Measurements from ENCODE around the gene DPEP2NB.
"Not testable (repeated sequence)": the region's sequence is repeated elsewhere in the genome, so short reads cannot be mapped to it uniquely, and the experiment has no call there.

DPEP2NB gene

DNA sequence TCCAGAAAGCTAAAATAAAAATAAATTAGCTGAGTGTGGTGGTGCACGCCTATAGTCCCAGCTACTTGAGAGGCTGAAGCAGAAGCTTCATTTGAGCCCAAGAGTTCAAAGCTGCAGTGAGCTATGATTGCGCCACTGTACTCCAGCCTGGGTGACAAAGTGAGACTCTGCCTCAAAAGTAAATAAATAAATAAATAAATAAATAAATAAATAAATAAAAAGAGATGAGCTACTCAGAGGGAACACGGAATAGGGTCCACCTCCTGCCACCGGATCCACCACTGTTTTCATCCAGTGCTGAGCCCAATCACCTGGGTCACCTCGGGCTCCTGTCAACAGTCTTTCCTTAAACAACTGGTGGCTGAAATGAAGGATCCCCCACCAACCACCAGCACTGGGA lies 28.8 kb downstream of the DPEP2NB start:
- no peak for FAIRE-seq

DNA sequence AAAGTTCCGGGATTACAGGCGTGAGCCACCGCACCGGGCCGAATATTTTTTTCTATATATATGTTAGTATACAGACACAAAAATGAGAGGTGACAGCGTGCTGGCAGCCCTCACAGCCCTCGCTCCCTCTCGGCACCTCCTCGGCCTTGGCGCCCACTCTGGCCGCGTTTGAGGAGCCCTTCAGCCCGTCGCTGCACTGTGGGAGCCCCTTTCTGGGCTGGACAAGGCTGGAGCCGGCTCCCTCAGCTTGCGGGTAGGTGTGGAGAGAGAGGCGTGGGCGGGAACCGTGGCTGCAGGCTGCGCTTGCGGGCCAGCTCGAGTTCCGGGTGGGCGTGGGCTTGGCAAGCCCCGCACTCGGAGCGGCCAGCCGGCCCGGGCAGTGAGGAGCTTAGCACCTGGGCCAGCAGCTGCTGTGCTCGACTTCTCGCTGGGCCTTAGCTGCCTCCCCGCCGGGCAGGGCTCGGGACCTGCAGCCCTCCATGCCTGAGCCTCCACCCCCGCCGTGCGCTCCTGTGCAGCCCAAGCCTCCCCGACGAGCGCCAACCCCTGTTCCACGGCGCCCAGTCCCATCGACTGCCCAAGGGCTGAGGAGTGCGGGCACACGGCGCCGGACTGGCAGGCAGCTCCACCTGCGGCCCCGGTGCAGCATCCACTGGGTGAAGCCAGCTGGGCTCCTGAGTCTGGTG lies 33.6 kb downstream of the DPEP2NB start:
- DNase-seq (ENCODE audit: low spot score) (no peak), FAIRE-seq (no peak)

More for the DNA sequence above, 28.8 kb downstream of the DPEP2NB start:
- no peak for DNase-seq (ENCODE audit: low spot score)

DNA sequence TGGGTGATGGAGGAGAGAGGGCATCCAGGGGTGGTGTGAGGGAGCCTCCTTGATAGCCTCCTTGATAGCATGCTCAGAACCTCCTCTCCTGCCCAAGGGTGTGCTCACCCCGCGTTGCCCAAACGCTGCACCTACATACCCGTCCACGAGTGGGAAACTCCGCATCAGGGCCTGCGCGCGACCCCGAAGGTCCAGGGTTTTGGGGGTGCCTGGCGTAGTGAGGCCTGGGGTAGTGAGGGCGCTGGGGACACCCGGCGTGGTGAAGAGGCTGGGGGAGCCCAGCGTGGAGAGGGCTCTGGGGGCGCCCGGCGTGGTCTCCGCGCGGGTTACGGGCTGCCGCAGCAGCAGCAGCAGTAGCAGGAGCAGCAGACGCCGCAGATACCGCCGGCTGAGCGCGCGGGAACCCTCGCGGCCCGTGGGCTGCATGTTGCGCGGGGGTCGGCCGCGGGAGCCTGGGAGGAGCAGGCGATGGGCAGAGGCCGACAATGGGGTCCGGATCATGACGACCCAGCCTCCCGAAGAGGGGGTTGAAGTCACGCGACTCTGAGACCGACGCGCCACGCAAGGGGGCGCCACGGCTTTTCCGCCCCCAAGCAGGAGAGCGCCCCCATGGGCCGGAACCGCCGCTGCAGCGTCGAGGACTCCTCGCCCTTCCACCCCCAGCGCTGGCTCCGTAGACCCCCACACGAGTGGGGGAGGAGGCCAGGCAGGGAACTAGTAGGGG lies 35.6 kb downstream of the DPEP2NB start, which contains the start of gene DPEP3:
TSS of gene DPEP3 (minus strand) at position 545 of the 724 bp plus-strand sequence. CDS start at position 426, 119 bp downstream.
- FAIRE-seq (no peak), DNase-seq (ENCODE audit: low spot score) (no peak)

DNA sequence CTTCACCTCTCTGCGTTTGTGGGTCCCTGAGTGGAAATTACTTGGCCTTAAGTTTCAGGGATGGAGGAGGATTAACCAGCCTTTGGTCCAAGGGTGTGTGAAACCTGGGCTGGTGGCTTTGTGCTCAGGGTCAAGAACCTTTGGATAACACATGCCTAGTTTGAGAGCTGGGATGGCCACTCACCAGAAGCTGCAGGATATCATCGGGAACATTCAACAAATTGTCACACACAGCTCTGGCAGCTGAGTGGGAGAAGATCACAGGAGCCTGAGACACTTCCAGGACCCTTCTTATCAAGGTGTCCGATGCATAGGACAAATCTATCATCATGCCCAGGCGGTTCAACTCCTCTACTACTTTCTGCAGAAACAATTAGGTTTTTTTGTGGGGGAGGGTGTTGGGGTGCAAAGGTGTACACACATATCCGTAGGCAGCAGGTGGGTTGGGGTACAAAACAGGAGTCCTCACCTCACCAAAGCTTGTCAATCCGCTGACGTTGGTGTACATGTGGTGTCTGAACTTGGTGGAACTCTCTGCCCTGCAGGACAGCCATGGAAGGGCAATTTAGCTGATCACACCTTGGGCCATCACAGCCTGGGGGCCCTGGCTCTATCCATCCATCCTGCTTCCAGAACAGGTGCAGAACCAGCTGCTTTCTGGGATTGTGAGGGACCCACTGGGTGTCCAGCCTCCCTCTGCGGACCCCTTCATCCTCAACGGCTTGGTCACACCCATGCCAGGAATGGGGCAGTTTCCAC lies 38.1 kb downstream of the DPEP2NB start:
- FAIRE-seq = no peak
- no peak for DNase-seq (ENCODE audit: low spot score)

DNA sequence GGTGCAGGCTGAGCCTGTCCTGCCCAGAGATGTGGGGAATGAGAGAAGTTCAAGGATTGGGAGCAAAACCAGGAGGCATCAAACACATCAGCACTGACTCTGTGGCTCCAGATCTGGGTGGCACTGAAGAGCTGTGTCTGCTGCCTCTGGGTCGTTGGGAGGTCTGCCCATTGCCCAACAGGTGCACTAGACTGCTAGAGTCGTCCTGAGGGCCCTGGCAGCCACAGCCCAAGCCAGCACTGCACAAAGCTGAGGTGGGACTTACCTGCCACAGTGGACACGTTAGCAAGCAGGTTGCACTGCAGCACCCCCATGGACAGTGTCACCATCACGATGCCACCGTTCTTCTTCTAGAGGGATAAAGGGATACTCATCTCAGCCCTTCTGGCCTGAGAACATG lies 38.7 kb downstream of the DPEP2NB start:
- FAIRE-seq = no peak
- no peak for DNase-seq (ENCODE audit: low spot score)

DNA sequence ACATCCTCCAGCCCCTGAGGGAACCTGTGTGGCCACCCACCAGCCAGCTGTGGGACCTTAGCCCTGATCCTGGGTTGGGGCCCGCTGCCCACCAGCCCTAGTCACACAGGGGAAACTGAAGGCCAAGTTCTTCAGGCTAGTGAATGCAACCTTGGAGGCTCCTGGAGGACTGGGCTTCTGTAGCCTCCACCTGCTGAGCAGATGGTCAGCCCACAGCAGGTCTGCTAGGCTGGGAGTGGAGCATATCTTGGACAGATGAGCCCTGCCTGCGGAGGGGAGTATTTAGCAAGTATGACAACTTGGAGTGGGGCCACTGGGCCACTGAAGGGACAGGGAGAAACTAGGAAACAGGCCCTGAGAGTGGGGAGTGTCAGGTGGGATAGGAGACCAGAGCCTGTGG lies 39.5 kb downstream of the DPEP2NB start:
- FAIRE-seq (no peak), DNase-seq (ENCODE audit: low spot score) (no peak)

DNA sequence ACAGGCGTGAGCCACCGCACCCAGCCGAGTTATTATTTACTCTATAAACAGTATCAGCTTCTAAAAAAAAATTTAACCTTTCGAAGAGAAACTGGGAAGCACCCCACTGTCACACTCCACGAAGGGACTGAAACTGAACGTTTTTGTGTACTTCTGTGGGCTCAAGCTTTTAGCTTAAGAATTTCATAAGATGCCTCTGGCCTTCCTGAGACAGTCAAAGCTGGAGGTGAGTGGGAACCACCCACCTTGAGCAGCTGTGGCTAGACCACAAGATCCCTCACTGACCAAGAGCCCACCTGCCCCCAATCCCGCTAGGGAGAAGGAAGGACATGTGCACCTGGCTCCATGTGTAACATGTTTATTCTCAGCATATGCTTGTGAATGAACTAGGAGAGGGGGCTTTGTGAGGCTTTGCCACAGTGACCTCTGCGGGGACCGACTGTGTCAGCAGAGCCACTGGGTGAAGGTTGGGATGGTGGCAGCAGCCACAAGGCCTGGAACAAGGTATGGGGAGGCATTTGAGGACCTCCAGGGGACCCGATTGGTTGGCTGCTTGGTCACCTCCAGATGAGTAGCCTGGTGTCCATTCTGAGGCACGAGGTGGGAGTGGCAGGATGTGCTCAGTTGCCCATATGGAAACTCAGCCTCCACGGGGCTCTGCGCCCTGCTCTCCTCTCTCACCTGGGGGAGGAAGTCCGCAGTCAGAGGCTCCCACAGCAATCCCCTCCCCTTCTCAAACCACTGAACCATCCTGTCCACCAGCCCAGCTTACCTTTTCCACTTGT lies 40.2 kb downstream of the DPEP2NB start:
- FAIRE-seq = no peak
- DNase-seq (ENCODE audit: low spot score) = no peak

DNA sequence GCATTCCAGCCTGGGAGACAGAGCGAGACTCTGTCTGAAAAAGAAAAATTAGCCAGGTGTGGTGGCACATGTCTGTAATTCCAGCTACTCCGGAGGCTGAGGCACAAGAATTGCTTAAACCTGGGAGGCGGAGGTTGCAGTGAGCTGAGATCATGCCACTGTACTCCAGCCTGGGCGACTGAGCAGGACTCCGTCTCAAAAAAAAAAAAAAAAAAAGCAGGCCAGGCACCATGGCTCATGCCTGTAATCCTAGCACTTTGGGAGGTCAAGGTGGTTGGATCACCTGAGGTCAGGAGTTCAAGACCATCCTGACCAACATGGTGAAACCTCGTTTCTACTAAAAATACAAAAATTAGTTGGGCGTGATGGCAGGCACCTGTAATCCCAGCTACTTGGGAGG lies 43.4 kb downstream of the DPEP2NB start:
- not testable (repeated sequence) for FAIRE-seq; DNase-seq (ENCODE audit: low spot score)

DNA sequence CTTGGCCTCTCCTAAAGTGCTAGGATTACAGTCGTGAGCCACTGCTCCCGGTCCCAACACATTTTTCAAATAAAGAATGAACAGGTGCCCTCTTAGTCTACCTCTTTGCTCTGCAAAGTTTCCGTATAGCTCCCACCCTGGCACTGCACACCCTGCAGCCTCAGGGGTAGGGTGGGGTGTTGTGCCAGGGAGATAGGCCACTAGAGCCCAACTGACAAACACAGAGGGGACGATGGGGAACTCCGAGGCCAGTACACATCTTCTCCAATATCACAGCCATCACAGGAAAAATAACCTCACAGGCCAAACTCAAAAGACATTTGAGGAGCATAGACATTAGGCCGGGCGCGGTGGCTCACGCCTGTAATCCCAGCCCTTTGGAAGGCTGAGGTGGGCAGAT lies 44.6 kb downstream of the DPEP2NB start:
- DNase-seq (ENCODE audit: low spot score) (no peak), FAIRE-seq (no peak)

DNA sequence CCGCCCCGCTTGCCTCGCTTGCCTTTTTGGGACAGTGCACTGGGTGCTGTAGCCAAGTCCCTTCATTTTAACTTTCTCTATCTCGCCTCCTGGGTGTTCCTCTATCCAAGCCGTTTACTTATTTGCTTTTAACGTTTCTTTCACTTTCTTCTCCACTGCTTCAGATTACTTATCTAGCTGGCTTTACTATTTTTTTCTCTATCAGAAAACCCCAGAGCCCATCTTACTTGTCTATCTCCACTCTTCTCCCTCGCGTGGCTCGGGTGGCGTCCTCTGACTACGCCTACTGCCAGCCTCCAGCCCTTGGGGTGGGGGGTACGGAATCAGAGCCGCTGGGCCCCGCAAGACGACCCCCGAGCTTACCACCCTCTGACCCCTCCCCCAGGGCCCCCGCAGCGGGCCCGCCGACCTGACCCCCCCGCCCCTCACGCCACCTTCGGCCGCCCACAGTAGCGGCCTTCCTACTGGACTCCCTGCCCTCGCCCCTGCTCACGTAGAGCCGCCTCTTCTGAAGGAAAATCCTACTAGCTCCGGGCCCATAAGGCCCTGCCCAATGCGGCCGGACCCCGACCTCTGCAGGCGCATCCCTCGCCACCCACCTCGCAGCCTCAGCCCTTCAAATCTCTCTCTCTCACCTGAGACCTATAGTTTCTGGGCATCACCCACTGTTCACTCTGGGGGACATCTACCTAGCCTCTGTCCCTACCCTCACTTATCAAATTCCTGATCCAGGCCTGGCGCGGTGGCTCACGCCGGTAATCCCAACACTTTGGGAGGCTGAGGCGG lies 46.3 kb downstream of the DPEP2NB start:
- FAIRE-seq (no peak), DNase-seq (ENCODE audit: low spot score) (no peak)

DNA sequence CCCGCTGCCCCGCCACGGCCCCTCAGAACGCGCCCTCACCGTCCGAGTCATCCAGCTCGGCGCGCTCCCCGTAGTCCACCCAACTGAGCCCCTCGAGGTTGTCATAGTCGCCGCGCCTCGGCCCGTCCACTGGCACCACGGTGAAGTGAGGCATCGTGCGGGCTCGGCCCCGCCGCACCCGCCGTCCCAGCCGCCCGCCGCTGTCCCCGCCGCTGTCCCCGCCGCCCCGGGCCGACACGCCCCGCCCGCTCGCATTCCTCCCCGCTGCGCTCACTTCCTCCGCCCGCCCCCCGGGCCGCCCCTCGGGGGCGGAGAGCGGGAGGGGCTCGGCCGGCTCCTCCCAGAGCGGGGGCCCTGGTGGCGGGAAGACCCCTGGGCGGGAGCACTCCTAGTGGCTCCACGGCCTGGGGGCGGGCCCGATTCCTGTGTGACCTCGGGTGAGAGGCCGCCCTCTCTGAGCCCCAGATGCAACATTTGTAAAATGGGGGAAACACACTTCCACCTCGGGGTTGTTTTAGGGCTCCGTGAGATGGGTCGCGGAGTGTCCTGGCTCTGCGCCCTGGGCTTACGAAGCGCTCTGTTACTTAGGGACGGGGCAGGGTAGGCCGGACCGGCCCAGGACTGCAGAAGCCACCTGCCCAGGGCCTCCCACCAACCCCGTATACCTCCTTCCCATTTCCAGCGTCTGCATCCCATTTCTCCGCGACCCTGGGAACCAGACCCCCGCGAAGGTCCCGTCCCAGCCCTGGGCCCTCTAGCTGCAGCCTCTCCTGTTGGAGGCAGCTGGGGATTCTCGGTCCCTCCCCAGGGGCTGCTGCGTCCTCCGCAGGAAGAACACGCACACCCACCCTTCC lies 47.1 kb downstream of the DPEP2NB start, which contains the start of gene SLC12A4:
TSS of gene SLC12A4 (minus strand) at position 238 of the 854 bp plus-strand sequence. CDS start at position 154, 84 bp downstream.
- DNase-seq (ENCODE audit: low spot score) (peak; percentile 95), FAIRE-seq (no peak)

DNA sequence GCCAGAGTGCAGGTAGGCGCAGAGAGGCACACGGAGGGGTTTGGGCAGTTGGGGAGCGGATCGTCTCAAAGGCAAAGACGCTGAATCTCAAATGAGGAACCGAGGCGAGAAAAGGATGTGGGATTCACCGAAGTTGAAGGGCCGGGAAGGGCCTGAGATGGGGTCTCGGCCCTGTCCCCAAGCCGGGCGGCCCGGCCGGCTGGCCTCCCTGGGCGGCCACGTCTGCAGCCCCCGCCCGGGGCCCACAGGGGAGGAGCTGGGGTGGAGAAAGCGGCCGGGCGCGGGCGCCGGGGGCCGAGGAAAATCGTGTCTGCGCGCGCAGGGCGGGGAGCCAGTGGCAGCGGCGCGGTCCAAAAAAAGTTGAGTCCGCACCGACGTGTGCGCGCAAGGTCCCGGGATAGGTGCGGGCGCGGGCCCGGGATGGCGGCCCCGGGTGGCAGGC lies 47.7 kb downstream of the DPEP2NB start:
- DNase-seq (ENCODE audit: low spot score) (peak; percentile 58), FAIRE-seq (no peak)

DNA sequence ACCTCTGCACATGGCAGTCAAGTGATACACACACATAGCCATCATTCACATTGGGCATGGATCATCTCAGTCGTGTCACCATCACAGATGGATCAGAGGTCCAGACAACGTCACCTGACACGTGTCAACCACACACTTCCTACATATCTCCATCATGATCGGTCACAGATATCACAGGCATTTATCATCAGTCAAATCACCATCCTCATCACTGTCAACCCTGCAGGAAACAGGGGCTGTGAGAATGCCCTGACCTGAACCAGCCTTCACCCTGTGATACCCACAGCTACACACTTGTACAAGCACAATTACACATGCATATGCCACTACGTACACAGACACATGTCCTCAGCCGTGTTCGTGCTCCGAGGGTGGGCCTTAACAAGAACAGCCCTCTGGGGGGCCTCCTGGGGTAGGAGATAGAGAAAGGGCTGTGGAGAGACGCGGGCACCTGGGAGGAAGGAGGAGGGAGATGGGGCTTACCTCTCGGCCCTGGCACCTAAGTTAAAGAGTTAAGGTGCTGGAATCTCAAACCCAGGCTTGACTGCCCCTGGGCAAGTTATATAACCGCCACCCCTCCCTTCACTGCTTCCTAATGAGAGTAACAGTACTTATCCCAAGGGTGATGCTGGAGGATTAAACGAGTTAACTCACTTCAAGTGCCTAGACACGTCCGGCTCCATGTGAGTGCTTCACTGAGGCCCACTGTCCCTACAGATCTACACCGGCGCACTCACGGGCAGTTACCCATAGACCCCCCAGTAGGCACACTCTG lies 48.3 kb downstream of the DPEP2NB start:
- DNase-seq (ENCODE audit: low spot score) (no peak), FAIRE-seq (peak; percentile 37)

DNA sequence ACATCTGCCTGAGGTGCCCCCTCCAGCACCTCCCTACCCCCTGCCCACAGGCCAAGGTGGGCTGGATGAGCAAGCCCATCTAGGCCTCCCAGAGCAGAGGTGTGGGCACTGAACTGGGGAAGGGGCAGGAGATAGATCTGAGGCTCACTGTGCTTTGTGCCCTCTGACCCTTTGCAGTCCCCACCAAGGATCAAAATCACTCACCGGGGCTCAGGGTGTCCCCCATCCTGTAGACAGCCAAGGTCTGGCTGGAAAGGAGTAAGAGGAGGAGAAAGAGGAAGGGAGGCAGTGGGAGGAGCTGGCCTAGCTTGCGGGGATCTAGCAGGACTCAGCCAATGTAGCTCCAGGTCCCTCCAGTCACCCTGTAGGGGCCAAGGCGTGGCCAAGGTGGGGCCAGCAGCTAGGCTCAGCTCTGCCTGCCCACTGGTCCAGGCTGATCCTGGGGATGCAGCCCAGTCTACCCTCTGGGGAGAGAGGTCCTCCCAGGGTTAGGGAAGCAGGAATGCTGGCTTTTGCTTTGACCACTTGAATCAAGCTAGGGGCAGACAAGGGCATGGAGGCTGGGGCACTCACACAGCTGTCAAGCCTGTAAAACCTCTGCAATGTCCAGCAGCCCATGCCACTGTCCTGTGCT lies 49.0 kb downstream of the DPEP2NB start:
- DNase-seq (ENCODE audit: low spot score) (peak; percentile 77), FAIRE-seq (no peak)

DNA sequence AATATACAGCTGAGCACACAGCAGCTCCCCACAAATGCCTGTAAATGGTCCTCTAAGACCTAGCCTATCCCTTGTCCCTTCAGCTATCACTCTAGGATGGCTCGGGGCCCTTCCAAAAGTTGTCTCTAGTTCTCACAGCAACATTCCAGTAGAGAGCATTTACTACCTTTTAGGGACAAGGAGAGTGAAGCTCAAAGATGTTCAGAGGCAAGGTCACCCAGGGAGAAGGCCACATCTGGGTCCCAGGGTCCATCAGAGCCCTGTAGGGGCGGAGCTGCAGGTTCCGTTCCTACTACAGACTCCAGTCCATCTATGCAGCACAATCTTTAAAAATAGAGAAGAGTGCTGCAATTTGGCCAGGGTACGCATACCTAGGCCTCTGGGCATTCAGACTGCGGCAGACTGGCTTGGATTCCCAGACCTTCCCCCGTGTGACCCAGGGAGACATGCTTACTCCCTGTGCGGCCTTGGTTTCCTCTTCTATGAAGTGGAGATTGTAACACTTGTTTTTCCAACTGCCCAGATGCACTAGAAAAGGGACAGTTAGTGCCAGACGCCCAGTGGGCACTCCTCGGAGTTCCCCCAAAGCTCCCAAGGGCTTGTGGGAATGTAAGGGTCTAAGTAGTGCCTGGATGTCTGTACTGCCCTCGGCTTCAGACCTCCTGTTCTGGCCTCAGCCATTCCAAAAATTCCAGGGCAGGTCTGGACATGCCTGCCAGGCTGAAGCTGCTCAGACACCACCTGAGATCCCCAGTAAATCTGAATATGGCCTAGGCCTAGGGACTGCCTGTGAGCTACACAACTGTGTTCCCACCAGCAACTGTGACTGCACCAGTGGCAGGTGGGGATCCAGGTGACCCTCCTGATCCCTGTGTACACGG lies 49.8 kb downstream of the DPEP2NB start:
- FAIRE-seq (no peak), DNase-seq (ENCODE audit: low spot score) (no peak)

DNA sequence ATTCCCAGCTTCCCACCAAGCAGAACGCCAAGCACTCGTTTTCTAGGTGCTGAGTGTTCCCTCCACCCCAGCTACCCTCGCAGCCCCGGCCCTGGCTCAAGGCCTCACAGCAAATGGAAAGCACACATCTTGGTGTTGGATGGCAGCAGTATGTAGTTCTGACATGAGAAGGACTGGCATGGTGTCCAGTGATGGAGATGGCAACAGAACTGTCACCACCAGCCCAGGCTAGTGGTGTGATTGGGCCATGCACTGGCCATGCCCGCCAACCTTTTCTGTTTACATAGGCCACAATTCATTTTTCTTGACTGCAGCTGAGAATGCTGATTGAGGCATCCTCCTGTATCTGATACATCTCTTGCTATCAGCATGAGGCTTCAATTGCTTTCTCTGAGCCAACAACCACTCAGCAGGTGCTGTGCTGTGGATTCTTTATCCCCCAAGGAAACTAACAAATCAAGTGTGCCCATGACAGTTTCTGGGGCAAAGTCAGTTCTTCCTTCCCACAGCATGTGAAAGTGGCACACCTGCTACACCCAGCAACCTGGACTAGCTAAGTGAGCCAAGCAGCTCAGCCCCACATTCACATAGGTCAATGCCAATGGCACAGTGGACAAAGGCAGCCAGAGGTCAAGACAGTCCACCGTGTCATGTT lies 51.1 kb downstream of the DPEP2NB start:
- FAIRE-seq (no peak), DNase-seq (ENCODE audit: low spot score) (no peak)

Data from urothelium cell line (cell line).